GM12878 (cell line): ENCODE data around the gene NEB. TPM values are rescaled to one million over a fixed set of nuclear protein-coding genes. Genes with fewer than 3 reads are reported as not detected.

Experiments
- ATAC-seq: fragments of 200-7000 bp; cut with Tn5 transposase; 3 replicates; pipeline ENCODE4 v1.9.1; 2020; ENCODE audit warnings: mild to moderate bottlenecking, moderate library complexity
- BruUV-seq: library from RNA; stranded (reverse); fragments of 400-500 nt; replicated peaks from 2 replicates; lab custom pipeline; 2021; lab: Mats Ljungman, UMichigan
- CTCF ChIA-PET: fragments of 300-600 bp; sonication (Branson Sonifier 250); formaldehyde crosslinking; extraction: SDS; loops from one replicate; lab custom pipeline; 2021; ENCODE audit warnings: inconsistent platforms; lab: Yijun Ruan, JAX
- POLR2A ChIA-PET: fragments of 350-600 bp; formaldehyde crosslinking; extraction: SDS; loops from one replicate; lab custom pipeline; 2021; ENCODE audit warnings: inconsistent platforms; lab: Charles Lee
- RAD21 ChIA-PET: fragments of 300-600 bp; sonication (Branson Sonifier 250); formaldehyde crosslinking; loops from one replicate; lab custom pipeline; 2023; ENCODE audit warnings: antibody characterized with exemption; ENCODE audit not compliant: unreplicated experiment; lab: Charles Lee
- SMC1A ChIA-PET: fragments of 300-600 bp; sonication (Branson Sonifier 250); formaldehyde crosslinking; loops from one replicate; lab custom pipeline; 2023; ENCODE audit not compliant: unreplicated experiment, uncharacterized antibody; lab: Charles Lee
- DNase-seq: peaks from one replicate; pipeline ENCODE4 v3.0.0-alpha.2; 2011; ENCODE audit warnings: low read depth, low spot score
- FAIRE-seq: peaks from 3 replicates; lab custom pipeline; 2011; peaks lifted over from hg19 to GRCh38; lab: Jason Lieb, UNC
- H2AFZ ChIP-seq: 2 replicates; pipeline ENCODE4 v1.6.0; 2011; ENCODE audit warnings: low read depth, low read length, control low read depth; ENCODE audit not compliant: control insufficient read depth
- H3K27ac ChIP-seq: 2 replicates; pipeline ENCODE4 v1.5.1; 2011; ENCODE audit warnings: control low read depth; ENCODE audit not compliant: control insufficient read depth, insufficient read depth
- H3K27me3 ChIP-seq, 2 experiments: replicated peaks in 1 of 2; 2 replicates each; pipeline versions ENCODE4 v1.6.0 to v1.6.1; 2011; ENCODE audit warnings: low read length in 1 of 2; ENCODE audit not compliant: control insufficient read depth in 2 of 2, insufficient read depth in 2 of 2
- H3K36me3 ChIP-seq, 2 experiments: 2 replicates each; pipeline ENCODE4 v1.5.1; 2011; ENCODE audit warnings: low read length in 1 of 2; ENCODE audit not compliant: control insufficient read depth in 2 of 2, insufficient read depth in 2 of 2
- H3K4me1 ChIP-seq: 2 replicates; pipeline ENCODE4 v1.6.1; 2011; ENCODE audit warnings: mild to moderate bottlenecking, low read length, moderate library complexity, mixed read lengths; ENCODE audit not compliant: control insufficient read depth, insufficient read depth
- H3K4me2 ChIP-seq: 2 replicates; pipeline ENCODE4 v1.6.0; 2011; ENCODE audit warnings: control low read depth; ENCODE audit not compliant: control insufficient read depth, insufficient read depth
- H3K4me3 ChIP-seq: fragments of 200-600 bp; sonication (generic); 2 replicates; pipeline ENCODE4 v1.5.1; 2016
- H3K79me2 ChIP-seq: 2 replicates; pipeline ENCODE4 v1.6.0; 2011; ENCODE audit warnings: low read length; ENCODE audit not compliant: control insufficient read depth, insufficient read depth
- H3K9ac ChIP-seq: 2 replicates; pipeline ENCODE4 v1.8.0; 2011; ENCODE audit warnings: low read length, control low read depth, mixed read lengths; ENCODE audit not compliant: control insufficient read depth, insufficient read depth
- H3K9me3 ChIP-seq: replicated peaks from 3 replicates; pipeline ENCODE4 v1.5.1; 2011; ENCODE audit warnings: mild to moderate bottlenecking, low read length; ENCODE audit not compliant: control insufficient read depth, insufficient read depth
- H4K20me1 ChIP-seq: 2 replicates; pipeline ENCODE4 v1.6.0; 2011; ENCODE audit not compliant: control insufficient read depth, insufficient read depth
- CHD4 ChIP-seq: fragments of 200-600 bp; sonication (generic); IDR thresholded peaks from 2 replicates; pipeline ENCODE4 v1.6.1; 2016; ENCODE audit warnings: mild to moderate bottlenecking
- DPF2 ChIP-seq: fragments of 450-650 bp; IDR thresholded peaks from 2 replicates; pipeline ENCODE4 v1.6.1; 2017; ENCODE audit warnings: mild to moderate bottlenecking
- E4F1 ChIP-seq: fragments of 450-650 bp; IDR thresholded peaks from 2 replicates; pipeline ENCODE4 v1.6.1; 2018; ENCODE audit warnings: borderline replicate concordance, mild to moderate bottlenecking; ENCODE audit not compliant: partially characterized antibody
- EED ChIP-seq: sonication (generic); IDR thresholded peaks from 2 replicates; pipeline ENCODE4 v1.6.1; 2016; ENCODE audit warnings: antibody characterized with exemption, low read depth
- IRF4 ChIP-seq: IDR thresholded peaks from 2 replicates; pipeline ENCODE4 v1.6.1; 2011; ENCODE audit warnings: low read depth, low read length
- MXI1 ChIP-seq: fragments of 150-350 bp; IDR thresholded peaks from 2 replicates; pipeline ENCODE4 v1.6.1; 2011; ENCODE audit warnings: low read depth, mild to moderate bottlenecking, inconsistent platforms, low read length, improper control_type of control experiment
- POLR2AphosphoS5 ChIP-seq: IDR thresholded peaks from 2 replicates; pipeline ENCODE4 v1.6.1; 2011; ENCODE audit warnings: mild to moderate bottlenecking, low read length, inconsistent platforms
- SMAD1 ChIP-seq: fragments of 450-650 bp; IDR thresholded peaks from 2 replicates; pipeline ENCODE4 v1.6.1; 2018; ENCODE audit warnings: mild to moderate bottlenecking, low read depth; ENCODE audit not compliant: partially characterized antibody
- SMAD5 ChIP-seq: IDR thresholded peaks from 2 replicates; pipeline ENCODE4 v1.6.1; 2016; ENCODE audit warnings: antibody characterized with exemption, low read depth
- SPI1 ChIP-seq: IDR thresholded peaks from 2 replicates; pipeline ENCODE4 v1.6.1; 2011; ENCODE audit warnings: low read depth, mild to moderate bottlenecking, low read length, moderate library complexity, borderline replicate concordance; ENCODE audit not compliant: insufficient read depth
- TBL1XR1 ChIP-seq: IDR thresholded peaks from 2 replicates; pipeline ENCODE4 v1.6.1; 2012; ENCODE audit warnings: low read depth, low read length, improper control_type of control experiment
- WGBS: methylation state at CpG from one replicate; pipeline ENCODE4 v1.1.6; 2016; ENCODE audit warnings: low lambda C conversion rate; ENCODE audit not compliant: insufficient replicate concordance, insufficient coverage; ENCODE audit errors: missing lambda C conversion rate; 5-methylcytosine and 5-hydroxymethylcytosine counted together
- in situ Hi-C: fragments of 300-500 bp; cut with MboI; formaldehyde crosslinking; loops from 9 replicates; pipeline ENCODE4 v1.14.3; 2018; ENCODE audit warnings: mixed read lengths
- intact Hi-C: fragments of 100-400 bp; cut with micrococcal nuclease; formaldehyde crosslinking; loops from one replicate; pipeline ENCODE4 v1.14.2; 2022; ENCODE audit not compliant: unreplicated experiment
- polyA plus RNA-seq, 11 experiments: library from polyadenylated mRNA; depleted of rRNA in 4 of 11; unstranded in 6 of 11; stranded (reverse) in 5 of 11; fragments of >200 nt; fragmentation: Nextera tagmentation in 4 of 11; fragmentation: Illumina TruSeq in 1 of 11; extraction: Ambion mirVana in 4 of 11; extraction: Trizol in 1 of 11; gene quantifications; 1 replicate in 1 of 11; 2 replicates in 10 of 11; pipeline versions ENCODE4 v1.2.1 to v1.2.3, GENCODE V29; 2011 to 2016; ENCODE audit warnings: inconsistent platforms in 2 of 11, missing spikeins in 2 of 11, low read depth in 1 of 11
- total RNA-seq, 4 experiments: library from RNA; depleted of rRNA in 3 of 4; stranded (reverse); fragments of >200 nt in 3 of 4; fragmentation: Illumina TruSeq in 1 of 4; extraction: Trizol in 1 of 4; gene quantifications; 2 replicates each; pipeline versions ENCODE4 v1.2.1 to v1.2.3, GENCODE V29; 2013 to 2021

The NEB gene
- total and polyA plus RNA-seq, 10 of the 15 experiments (the other 5 are each of a cell fraction or from before 2014, with no cell fraction given): 0.04 to 0.77 (median 0.12) TPM

GRCh38 chr2:151756820-151757219 lies 22.5 kb upstream of the NEB start:
- POLR2A ChIA-PET: no interaction called here
- BruUV-seq: no TSS peak
- WGBS: 70% methylated on average over 2 of the region's 2 CpGs

More at GRCh38 chr2:151756820-151757219, 22.5 kb upstream of the NEB start:
- Histone ChIP-seq H3K79me2 (no peaks in the 10 kb centered on the region), H3K4me3 (no peak overlapping the region), H4K20me1 (no peaks in the 10 kb centered on the region), H3K4me1 (no peaks in the 10 kb centered on the region), H3K9ac (no peak overlapping the region), H3K36me3 (no peaks in the 10 kb centered on the region), H2AFZ (no peak overlapping the region), H3K27me3 (no peaks in the 10 kb centered on the region), H3K9me3 (no peaks in the 10 kb centered on the region), H3K4me2 (no peak overlapping the region), H3K27ac (no peak overlapping the region)
- intact Hi-C loops: no loop called here
- ChIA-PET CTCF (no interaction called here), RAD21 (no interaction called here), SMC1A (interaction anchor here (1.1 to 1.2 kb wide), 2 partner anchors 12 to 13 kb away, joined by 3 read pairs; no protein-coding TSS in a partner anchor)
- no peak for DNase-seq
- no peak for FAIRE-seq
- in situ Hi-C loops: no loop called here
- TF ChIP-seq DPF2: no peak
- TF ChIP-seq SMAD1: no peak
- TF ChIP-seq SPI1: no peak
- TF ChIP-seq EED: no peak
- no peak for TF ChIP-seq IRF4
- no peak for TF ChIP-seq POLR2AphosphoS5
- no peak for TF ChIP-seq CHD4
- no peak for TF ChIP-seq TBL1XR1
- no peak for TF ChIP-seq SMAD5
- no peak for TF ChIP-seq MXI1
- no peak for TF ChIP-seq E4F1
- ATAC-seq: no peak
